ENCODE measurements around the gene COL9A2. TPM values are rescaled to one million over a fixed set of nuclear protein-coding genes. Genes with fewer than 3 reads are reported as not detected.

Gene COL9A2
- total RNA-seq, 1 experiment from 2014 or later: 0.23 TPM

DNA sequence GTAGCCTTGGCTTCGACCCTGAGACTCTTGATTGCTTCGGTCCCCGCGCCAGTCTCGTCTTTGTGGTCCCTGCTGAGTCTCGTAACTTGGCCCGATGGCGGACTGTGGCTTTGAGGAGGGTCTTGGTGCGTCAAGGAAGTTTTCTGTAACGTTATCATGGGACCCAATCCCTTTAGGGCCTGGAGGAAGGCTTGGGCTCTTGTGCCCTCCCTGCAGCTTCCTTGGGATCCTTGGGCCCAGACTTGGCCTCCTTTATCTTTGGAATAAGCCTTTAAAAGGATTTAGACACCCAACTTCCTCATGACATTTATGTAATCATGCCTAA lies 58.7 kb downstream of the COL9A2 start:
- intact Hi-C loops (cut with micrococcal nuclease; ENCODE audit: unreplicated experiment): loop anchor here (1.0 to 10.0 kb wide), 2 partner anchors 56 to 97 kb away; partner anchors contain the start of genes COL9A2 and RLF
- Mint-ChIP-seq H3K27ac (ENCODE audit: unreplicated experiment) (peak overlapping the region; percentile 100), H3K36me3 (ENCODE audit: insufficient read depth, unreplicated experiment) (peaks cover 28% of the 10 kb centered on the region), H3K9me3 (ENCODE audit: unreplicated experiment) (no peaks in the 10 kb centered on the region), H3K4me3 (ENCODE audit: unreplicated experiment) (peak overlapping the region; percentile 90), H3K4me1 (ENCODE audit: low read depth, unreplicated experiment) (peaks cover 6% of the 10 kb centered on the region), H3K27me3 (ENCODE audit: insufficient read depth, unreplicated experiment) (no peaks in the 10 kb centered on the region)
- Histone ChIP-seq H3K9me3 (no peaks in the 10 kb centered on the region), H3K4me3 (ENCODE audit: low read depth, low read length) (peak overlapping the region; percentile 51), H3K36me3 (ENCODE audit: control insufficient read depth, insufficient read depth, low read length) (no peaks in the 10 kb centered on the region; the same call in 1 of the 2 replicates), H3K4me1 (no peaks in the 10 kb centered on the region; the same call in 1 of the 2 replicates), H3K27me3 (replicated peaks; ENCODE audit: control insufficient read depth, insufficient read depth, low read length) (no peaks in the 10 kb centered on the region)
- TSS peak; percentile 63 for BruUV-seq (replicated peaks)
- TF ChIP-seq, protein P1, sequence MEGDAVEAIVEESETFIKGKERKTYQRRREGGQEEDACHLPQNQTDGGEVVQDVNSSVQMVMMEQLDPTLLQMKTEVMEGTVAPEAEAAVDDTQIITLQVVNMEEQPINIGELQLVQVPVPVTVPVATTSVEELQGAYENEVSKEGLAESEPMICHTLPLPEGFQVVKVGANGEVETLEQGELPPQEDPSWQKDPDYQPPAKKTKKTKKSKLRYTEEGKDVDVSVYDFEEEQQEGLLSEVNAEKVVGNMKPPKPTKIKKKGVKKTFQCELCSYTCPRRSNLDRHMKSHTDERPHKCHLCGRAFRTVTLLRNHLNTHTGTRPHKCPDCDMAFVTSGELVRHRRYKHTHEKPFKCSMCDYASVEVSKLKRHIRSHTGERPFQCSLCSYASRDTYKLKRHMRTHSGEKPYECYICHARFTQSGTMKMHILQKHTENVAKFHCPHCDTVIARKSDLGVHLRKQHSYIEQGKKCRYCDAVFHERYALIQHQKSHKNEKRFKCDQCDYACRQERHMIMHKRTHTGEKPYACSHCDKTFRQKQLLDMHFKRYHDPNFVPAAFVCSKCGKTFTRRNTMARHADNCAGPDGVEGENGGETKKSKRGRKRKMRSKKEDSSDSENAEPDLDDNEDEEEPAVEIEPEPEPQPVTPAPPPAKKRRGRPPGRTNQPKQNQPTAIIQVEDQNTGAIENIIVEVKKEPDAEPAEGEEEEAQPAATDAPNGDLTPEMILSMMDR (IDR thresholded peaks at IDR 0.05; ENCODE audit: insufficient read depth in 1 of 2, low read depth in 1 of 2, low read length in 1 of 2, severe bottlenecking in 1 of 2, unreplicated experiment in 1 of 2): no peak
- DNase-seq: no peak
- CTCF ChIA-PET: no interaction called here
- POLR2A ChIA-PET: interaction anchor here (1.0 kb wide), 1 partner anchor 11 kb away, joined by 3 read pairs; the partner anchor contains the start of gene TMCO2

DNA sequence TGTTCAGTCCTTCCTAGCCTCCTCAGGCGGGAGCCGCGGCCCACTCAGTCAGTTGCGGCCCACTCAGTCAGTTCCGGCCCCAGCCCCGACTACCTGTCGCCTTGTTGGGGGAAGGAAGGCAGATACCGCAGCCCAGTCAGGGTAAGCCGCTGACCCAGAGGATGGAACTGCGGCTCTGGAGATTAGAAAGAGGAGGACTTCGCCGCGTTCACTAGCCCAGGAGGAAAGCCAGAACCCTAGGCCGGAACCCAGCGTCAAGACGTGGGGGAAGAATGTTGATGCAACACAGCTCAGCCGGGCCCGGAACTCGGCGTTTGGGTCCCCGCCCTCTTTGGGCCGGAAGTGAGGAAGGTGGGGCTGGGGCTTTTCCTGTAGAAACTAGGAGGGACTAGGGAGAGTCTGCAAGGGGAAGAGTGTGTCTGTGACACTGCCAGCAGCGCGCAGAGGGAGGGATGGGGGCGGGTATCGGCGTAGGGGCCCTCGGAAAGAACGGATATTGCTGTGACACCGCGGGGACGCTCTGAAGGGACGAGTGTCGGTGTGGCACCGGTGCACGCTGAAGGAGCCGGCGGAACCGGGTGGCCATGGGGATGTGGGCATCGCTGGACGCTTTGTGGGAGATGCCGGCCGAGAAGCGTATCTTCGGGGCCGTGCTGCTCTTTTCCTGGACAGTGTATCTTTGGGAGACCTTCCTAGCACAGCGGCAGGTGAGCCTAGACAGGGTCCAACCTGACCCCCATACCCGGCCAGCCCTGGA lies 59.2 kb downstream of the COL9A2 start, which contains the start of gene ZMPSTE24:
ZMPSTE24 (plus strand) TSS at position 549 of the 757 bp plus-strand sequence; CDS start at position 585, 36 bp downstream.
- Histone ChIP-seq H3K36me3 (ENCODE audit: control insufficient read depth, insufficient read depth, low read length) (no peaks in the 10 kb centered on the region; the same call in 1 of the 2 replicates), H3K27me3 (replicated peaks; ENCODE audit: control insufficient read depth, insufficient read depth, low read length) (no peaks in the 10 kb centered on the region), H3K4me3 (ENCODE audit: low read depth, low read length) (peak within 1 kb of the TSS; percentile 65), H3K9me3 (no peaks in the 10 kb centered on the region), H3K4me1 (no peaks in the 10 kb centered on the region; the same call in 1 of the 2 replicates)
- BruUV-seq (replicated peaks): no TSS peak
- H3K36me3 Mint-ChIP-seq (ENCODE audit: insufficient read depth, unreplicated experiment): peaks cover 23% of the 10 kb centered on the region
- DNase-seq: peak; percentile 92 to 97
- intact Hi-C loops (cut with micrococcal nuclease; ENCODE audit: unreplicated experiment): loop anchor here (1.0 to 10.0 kb wide), 3 partner anchors 11 to 97 kb away; partner anchors contain the start of genes COL9A2, RLF and TMCO2
- TF ChIP-seq, protein P1 (IDR thresholded peaks at IDR 0.05; ENCODE audit: insufficient read depth in 1 of 2, low read depth in 1 of 2, low read length in 1 of 2, severe bottlenecking in 1 of 2, unreplicated experiment in 1 of 2): no peak
- ChIA-PET CTCF (interaction anchor here (0.7 kb wide), 1 partner anchor 114 kb away, joined by 6 read pairs; no protein-coding TSS in a partner anchor), POLR2A (interaction anchor here (1.0 kb wide), 1 partner anchor 10 kb away, joined by 3 read pairs; the partner anchor contains the start of gene TMCO2)
- no peaks in the 10 kb centered on the region for H3K9me3 Mint-ChIP-seq (ENCODE audit: unreplicated experiment)
- peak within 1 kb of the TSS; percentile 90 for H3K4me3 Mint-ChIP-seq (ENCODE audit: unreplicated experiment)
- H3K27me3 Mint-ChIP-seq (ENCODE audit: insufficient read depth, unreplicated experiment): no peaks in the 10 kb centered on the region
- peak within 1 kb of the TSS; percentile 100 for H3K27ac Mint-ChIP-seq (ENCODE audit: unreplicated experiment)
- peaks cover 6% of the 10 kb centered on the region for H3K4me1 Mint-ChIP-seq (ENCODE audit: low read depth, unreplicated experiment)

DNA sequence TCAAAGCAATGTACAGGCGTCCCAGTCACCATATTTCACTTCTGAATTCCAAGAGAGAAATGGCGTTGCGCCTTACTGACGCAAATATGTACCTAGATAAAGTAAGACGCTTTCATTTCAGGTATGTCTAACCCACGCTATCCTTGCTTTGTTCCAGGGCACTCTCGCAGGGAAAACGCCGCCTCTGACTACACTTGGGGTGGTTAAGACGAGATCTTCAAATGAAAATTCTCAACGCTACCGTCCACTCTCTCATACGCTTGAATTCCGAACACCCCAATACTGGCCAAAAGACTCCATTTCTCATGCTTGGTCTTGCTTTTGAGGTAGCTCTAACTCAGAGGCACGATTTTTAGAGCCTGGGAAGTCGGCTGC lies 59.8 kb downstream of the COL9A2 start:
- BruUV-seq (replicated peaks): TSS peak; percentile 89
- peaks cover 18% of the 10 kb centered on the region for H3K36me3 Mint-ChIP-seq (ENCODE audit: insufficient read depth, unreplicated experiment)
- ChIA-PET POLR2A (interaction anchor here (1.0 kb wide), 1 partner anchor 10 kb away, joined by 3 read pairs; the partner anchor contains the start of gene TMCO2), CTCF (interaction anchor here (0.7 kb wide), 1 partner anchor 114 kb away, joined by 6 read pairs; no protein-coding TSS in a partner anchor)
- no peaks in the 10 kb centered on the region; the same call in 1 of the 2 replicates for H3K4me1 ChIP-seq
- H3K27ac Mint-ChIP-seq (ENCODE audit: unreplicated experiment): peak overlapping the region; percentile 100
- TF ChIP-seq, protein P1 (IDR thresholded peaks at IDR 0.05; ENCODE audit: insufficient read depth in 1 of 2, low read depth in 1 of 2, low read length in 1 of 2, severe bottlenecking in 1 of 2, unreplicated experiment in 1 of 2): no peak
- no peaks in the 10 kb centered on the region for H3K27me3 Mint-ChIP-seq (ENCODE audit: insufficient read depth, unreplicated experiment)
- peak overlapping the region; percentile 65 for H3K4me3 ChIP-seq (ENCODE audit: low read depth, low read length)
- H3K27me3 ChIP-seq (replicated peaks; ENCODE audit: control insufficient read depth, insufficient read depth, low read length): no peaks in the 10 kb centered on the region
- intact Hi-C loops (cut with micrococcal nuclease; ENCODE audit: unreplicated experiment): loop anchor here (1.0 to 10.0 kb wide), 2 partner anchors 10 to 58 kb away; partner anchors contain the start of genes COL9A2 and TMCO2
- no peaks in the 10 kb centered on the region for H3K9me3 ChIP-seq
- peak overlapping the region; percentile 90 for H3K4me3 Mint-ChIP-seq (ENCODE audit: unreplicated experiment)
- H3K4me1 Mint-ChIP-seq (ENCODE audit: low read depth, unreplicated experiment): peaks cover 6% of the 10 kb centered on the region
- no peaks in the 10 kb centered on the region; the same call in 1 of the 2 replicates for H3K36me3 ChIP-seq (ENCODE audit: control insufficient read depth, insufficient read depth, low read length)
- H3K9me3 Mint-ChIP-seq (ENCODE audit: unreplicated experiment): no peaks in the 10 kb centered on the region
- DNase-seq: peak in 1 of 2 experiments; percentile 38

Measured in Caco-2 (cell line).